BLaER1 (cell line): ENCODE data around the gene NKTR.

Experiments used
- H3K27ac ChIP-seq: shearing (Covaris generic); formaldehyde crosslinking; 2 replicates; pipeline ENCODE4 v1.8.1; 2022
- H3K27me3 ChIP-seq: shearing (Covaris generic); formaldehyde crosslinking; 2 replicates; pipeline ENCODE4 v1.8.1; 2022
- H3K36me3 ChIP-seq: shearing (Covaris generic); formaldehyde crosslinking; 2 replicates; pipeline ENCODE4 v1.8.1; 2022
- H3K4me1 ChIP-seq: shearing (Covaris generic); formaldehyde crosslinking; 2 replicates; pipeline ENCODE4 v1.8.1; 2022
- H3K4me2 ChIP-seq: shearing (Covaris generic); formaldehyde crosslinking; 2 replicates; pipeline ENCODE4 v1.8.1; 2022
- H3K4me3 ChIP-seq: shearing (Covaris generic); formaldehyde crosslinking; 2 replicates; pipeline ENCODE4 v1.8.1; 2022
- H3K9ac ChIP-seq: shearing (Covaris generic); formaldehyde crosslinking; 2 replicates; pipeline ENCODE4 v1.8.1; 2022
- H3K9me3 ChIP-seq: shearing (Covaris generic); formaldehyde crosslinking; 2 replicates; pipeline ENCODE4 v1.8.1; 2022
- H4K20me1 ChIP-seq: shearing (Covaris generic); formaldehyde crosslinking; 2 replicates; pipeline ENCODE4 v1.8.1; 2022
- Cebpa-rat ChIP-seq: shearing (Covaris generic); IDR thresholded peaks from 2 replicates; pipeline ENCODE4 v1.8.1; 2022

The NKTR gene

DNA sequence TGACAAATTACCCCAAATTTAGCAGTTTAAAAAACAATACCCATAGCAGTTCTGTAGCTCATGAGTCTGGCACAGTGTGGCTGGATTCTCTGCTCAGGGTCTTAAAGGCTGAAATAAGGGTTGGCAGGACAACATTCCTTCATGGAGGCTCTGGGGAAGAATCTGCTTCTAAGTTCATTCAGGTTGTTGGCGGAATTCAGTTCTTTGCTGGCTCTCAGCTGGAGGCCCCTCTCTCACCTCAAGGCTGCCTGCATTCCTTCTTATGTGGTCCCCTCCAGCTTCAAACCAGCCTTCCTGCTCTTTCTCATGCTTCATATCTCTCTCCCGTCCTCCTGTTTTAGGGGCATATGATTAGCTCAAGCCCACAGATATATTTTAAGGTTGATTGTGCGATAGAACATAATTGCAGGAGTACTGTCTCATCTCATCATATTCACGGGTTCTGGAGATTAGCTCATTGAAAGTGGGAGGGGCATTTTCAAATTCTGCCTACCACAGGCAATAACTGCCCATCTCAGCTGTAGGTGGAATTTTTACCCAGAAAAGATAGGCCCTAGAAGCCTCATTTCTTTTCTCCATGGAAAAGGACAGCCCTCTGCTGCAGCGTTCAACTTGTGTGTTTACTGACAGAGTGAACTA is 47.5 kb downstream of the NKTR start:
- no peak overlapping the region for H3K9ac ChIP-seq
- TF ChIP-seq Cebpa-rat: no peak
- H4K20me1 ChIP-seq: peaks cover 57% of the 10 kb centered on the region
- H3K4me2 ChIP-seq: no peak overlapping the region
- no peaks in the 10 kb centered on the region for H3K27me3 ChIP-seq
- H3K4me1 ChIP-seq: peaks cover 28% of the 10 kb centered on the region
- H3K27ac ChIP-seq: no peak overlapping the region
- H3K36me3 ChIP-seq: peaks cover 80% of the 10 kb centered on the region
- no peak overlapping the region for H3K4me3 ChIP-seq
- no peaks in the 10 kb centered on the region for H3K9me3 ChIP-seq

DNA sequence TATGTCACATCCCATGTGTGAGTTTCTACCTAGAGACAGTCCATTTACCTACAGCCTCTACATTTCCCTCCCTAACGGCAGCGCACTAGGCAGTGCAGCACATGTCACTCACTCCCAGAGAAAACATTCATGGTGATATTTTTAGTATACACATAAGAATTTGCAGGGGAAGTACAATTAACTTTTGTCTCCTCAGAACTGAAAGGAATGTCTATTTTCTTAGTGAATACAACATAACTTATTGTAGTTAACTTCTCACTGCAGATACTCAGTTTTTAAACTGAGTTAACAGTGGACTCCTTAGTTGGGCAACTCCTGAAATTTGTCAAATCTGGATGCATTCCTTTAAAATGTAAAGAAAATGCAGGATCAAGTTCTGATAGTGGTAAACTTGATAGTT is 48.5 kb downstream of the NKTR start:
- Histone ChIP-seq H3K9me3 (no peaks in the 10 kb centered on the region), H3K27me3 (no peaks in the 10 kb centered on the region), H3K9ac (no peak overlapping the region), H3K27ac (no peak overlapping the region), H3K4me2 (no peak overlapping the region), H3K4me3 (no peak overlapping the region), H3K4me1 (peaks cover 37% of the 10 kb centered on the region), H4K20me1 (peaks cover 57% of the 10 kb centered on the region), H3K36me3 (peaks cover 70% of the 10 kb centered on the region)
- no peak for TF ChIP-seq Cebpa-rat

DNA sequence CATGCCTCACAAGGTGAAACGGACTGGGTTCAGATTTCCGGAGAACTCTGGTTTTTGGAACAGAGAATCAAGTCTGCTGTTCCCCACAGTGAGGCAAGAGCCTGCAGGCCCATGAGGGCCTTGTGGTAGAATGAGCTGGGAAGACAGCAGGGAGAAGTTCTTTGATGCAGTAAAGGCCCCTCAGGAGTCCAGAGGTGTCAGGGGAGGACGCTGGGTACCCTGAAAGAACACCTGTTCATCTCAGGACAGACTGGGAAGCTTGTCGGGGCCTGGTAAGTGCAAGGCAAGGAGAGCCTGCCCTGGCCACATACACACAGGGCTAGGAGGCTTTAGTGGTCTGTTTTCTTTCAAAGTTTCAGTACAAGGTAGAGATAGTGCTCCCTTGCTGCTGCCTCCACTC is 49.3 kb downstream of the NKTR start:
- Histone ChIP-seq H3K27ac (no peak overlapping the region), H3K36me3 (peaks cover 62% of the 10 kb centered on the region), H3K9me3 (no peaks in the 10 kb centered on the region), H4K20me1 (peaks cover 52% of the 10 kb centered on the region), H3K27me3 (no peaks in the 10 kb centered on the region), H3K4me3 (no peak overlapping the region), H3K4me1 (peaks cover 40% of the 10 kb centered on the region), H3K9ac (no peak overlapping the region), H3K4me2 (no peak overlapping the region)
- TF ChIP-seq Cebpa-rat: no peak

DNA sequence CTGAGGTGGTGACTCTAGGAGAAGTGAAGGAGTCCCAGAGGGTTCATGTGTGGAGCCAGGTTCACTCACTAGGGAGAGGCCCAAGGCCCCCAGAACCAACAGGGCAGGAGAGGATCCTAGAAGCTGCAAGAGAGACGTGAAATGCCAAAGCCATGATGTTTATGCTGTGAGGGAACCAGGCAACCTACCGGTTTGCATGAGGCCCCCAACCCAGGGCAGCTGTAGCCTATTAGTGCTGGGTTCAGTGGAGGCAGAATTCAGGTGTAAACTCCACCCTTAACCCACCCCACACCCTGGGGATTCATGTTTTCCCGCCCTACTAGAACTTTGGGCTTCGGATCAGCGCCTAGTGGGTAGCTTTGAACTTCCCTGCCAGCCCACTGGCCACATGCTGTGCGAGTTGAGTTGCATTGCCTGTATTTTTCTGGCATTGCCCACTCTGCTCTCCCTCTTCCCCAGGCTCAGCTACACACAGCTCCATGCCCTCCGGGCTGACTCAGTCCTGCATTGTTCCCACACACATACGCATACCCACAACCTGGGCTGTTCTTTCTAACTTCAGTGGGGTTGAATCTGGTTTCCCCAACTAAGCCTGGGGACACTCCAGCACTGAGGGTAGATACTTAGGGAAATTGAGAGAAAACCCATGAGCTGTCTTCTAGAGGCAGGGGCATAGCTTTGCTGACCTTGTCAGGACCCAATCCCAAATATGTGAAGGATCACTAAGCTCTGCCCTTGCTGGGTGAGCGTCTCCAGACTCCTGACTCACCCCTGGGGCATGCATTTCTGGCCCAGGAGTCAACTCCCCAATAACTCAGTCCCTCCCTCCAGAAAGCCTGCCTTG is 51.0 kb downstream of the NKTR start:
- Histone ChIP-seq H3K9me3 (no peaks in the 10 kb centered on the region), H3K27ac (peak overlapping the region; percentile 96), H3K4me1 (peaks cover 57% of the 10 kb centered on the region), H3K4me3 (no peak overlapping the region), H3K4me2 (peak overlapping the region; percentile 100), H3K36me3 (peaks cover 45% of the 10 kb centered on the region), H3K9ac (peak overlapping the region; percentile 93), H3K27me3 (no peaks in the 10 kb centered on the region), H4K20me1 (peaks cover 50% of the 10 kb centered on the region)
- no peak for TF ChIP-seq Cebpa-rat

DNA sequence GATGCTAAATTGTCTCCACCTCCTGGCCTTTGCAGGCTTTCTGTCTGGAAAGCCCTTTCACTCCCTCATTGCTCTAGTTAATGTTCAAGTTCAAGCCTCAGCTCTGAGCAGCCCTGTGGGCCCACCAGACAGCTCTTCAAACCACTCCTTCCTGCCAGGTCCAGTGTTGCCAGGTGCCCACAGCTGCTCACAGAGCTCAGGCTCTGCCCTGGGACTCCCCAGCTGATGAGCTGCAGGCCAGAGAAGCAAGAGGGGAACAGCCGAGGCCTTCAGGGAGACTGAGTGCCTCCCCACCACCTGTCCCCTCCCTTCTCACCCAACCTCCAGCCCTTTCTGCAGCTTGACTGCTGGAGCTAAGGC is 51.7 kb downstream of the NKTR start:
- Histone ChIP-seq H3K4me3 (peak overlapping the region; percentile 90), H3K4me1 (peaks cover 58% of the 10 kb centered on the region), H3K36me3 (peaks cover 37% of the 10 kb centered on the region), H3K9ac (peak overlapping the region; percentile 93), H3K9me3 (no peaks in the 10 kb centered on the region), H3K27me3 (no peaks in the 10 kb centered on the region), H3K27ac (peak overlapping the region; percentile 96), H3K4me2 (peak overlapping the region; percentile 100), H4K20me1 (peaks cover 44% of the 10 kb centered on the region)
- no peak for TF ChIP-seq Cebpa-rat

DNA sequence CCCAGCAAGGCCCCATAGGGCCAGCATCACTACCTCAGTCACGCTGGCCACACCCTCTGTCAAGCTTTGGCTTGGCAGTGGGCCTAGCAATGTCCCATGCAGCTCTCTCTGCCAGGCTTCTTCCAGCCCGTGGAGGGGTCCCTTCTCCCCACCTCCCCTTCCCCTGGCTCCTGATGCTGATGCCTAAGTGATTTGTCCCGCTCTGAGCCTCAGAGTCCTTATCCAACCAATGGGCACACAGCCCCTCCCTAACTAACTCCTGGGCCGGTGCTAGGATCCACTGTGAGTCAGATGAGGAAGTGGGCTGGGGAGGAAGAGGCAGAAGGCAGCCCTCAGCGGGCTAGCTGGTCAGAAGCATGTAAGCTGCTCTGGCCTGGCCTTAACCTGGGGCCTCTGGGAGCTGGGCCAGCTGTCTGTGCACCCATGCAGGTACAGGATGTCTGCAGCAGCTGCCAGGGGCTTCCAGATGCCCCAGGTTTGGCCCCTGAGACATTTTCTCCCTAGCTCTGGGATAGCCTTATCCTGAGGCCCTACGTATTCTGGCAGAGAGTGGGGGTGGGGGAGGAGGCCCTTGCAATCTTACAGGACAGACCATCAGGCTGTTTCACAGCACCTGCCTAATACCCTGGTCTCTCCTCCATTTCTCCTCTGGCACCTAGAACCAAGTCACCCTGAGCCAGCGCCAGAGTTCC is 52.3 kb downstream of the NKTR start:
- peak overlapping the region; percentile 96 for H3K27ac ChIP-seq
- peak overlapping the region; percentile 93 for H3K9ac ChIP-seq
- no peaks in the 10 kb centered on the region for H3K27me3 ChIP-seq
- H3K4me1 ChIP-seq: peaks cover 63% of the 10 kb centered on the region
- peaks cover 32% of the 10 kb centered on the region for H3K36me3 ChIP-seq
- peaks cover 39% of the 10 kb centered on the region for H4K20me1 ChIP-seq
- H3K9me3 ChIP-seq: no peaks in the 10 kb centered on the region
- H3K4me3 ChIP-seq: peak overlapping the region; percentile 90
- no peak for TF ChIP-seq Cebpa-rat
- H3K4me2 ChIP-seq: peak overlapping the region; percentile 100

DNA sequence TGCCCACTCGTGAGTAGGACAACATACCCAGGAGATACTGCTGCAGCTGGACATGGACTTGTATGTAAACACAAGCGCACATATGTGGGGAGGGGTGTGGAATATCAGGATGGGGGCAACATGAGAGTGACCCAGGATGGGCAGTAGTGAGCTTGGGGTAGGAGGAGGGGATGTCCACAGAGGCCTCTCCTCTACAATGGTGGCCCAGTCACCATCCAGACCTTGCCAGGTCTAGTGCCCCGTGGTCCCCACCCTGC is 52.7 kb downstream of the NKTR start:
- Histone ChIP-seq H3K4me3 (peak overlapping the region; percentile 90), H3K9ac (peak overlapping the region; percentile 93), H3K4me2 (peak overlapping the region; percentile 100), H3K27me3 (no peaks in the 10 kb centered on the region), H3K9me3 (no peaks in the 10 kb centered on the region), H3K27ac (peak overlapping the region; percentile 96), H3K36me3 (peaks cover 27% of the 10 kb centered on the region), H4K20me1 (peaks cover 34% of the 10 kb centered on the region), H3K4me1 (peaks cover 68% of the 10 kb centered on the region)
- no peak for TF ChIP-seq Cebpa-rat

DNA sequence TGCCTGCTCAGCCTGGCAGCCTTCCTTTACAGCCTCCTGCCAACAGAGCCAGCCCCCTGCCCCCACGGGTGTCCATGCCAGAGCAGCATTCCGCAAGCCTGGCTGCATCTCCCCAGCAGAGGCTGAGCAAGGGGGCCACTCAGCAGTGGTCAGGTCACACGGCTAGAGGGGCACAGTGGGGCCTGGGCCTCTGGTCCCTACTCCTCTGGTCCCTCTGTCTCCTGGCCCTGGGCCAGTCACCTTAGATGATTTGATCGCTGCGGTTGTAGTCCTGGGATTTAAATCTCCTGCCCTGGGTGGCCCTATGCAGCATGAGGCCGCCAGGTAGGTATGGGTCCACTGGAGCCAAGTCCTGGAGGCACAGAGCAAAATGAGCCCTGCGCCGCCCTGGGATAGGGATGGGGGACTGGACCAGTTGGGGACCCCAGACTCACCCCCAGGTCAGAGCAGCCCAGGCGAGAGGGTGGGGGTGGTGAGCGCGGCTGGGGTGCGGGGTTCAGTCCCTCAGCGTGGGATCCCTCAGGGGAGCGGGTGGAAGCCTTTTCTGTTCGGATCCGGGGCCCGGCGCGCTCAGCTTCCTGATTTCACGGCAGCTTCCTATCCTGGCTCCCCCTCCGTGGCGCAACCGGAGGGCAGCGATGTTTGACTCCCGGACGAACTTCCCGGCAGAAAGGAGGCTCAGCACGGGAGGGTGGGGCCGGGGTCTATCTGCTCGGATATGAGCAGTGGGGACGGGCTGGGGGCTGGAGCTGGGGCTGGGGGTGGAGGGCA is 53.3 kb downstream of the NKTR start, which contains the start of gene ZBTB47:
TSS of gene ZBTB47 (plus strand) at position 138 of the 771 bp plus-strand sequence. CDS start 4,659 bp downstream, outside the sequence.
- peak within 1 kb of the TSS; percentile 100 for H3K4me2 ChIP-seq
- H3K9ac ChIP-seq: peak within 1 kb of the TSS; percentile 93
- peak within 1 kb of the TSS; percentile 90 for H3K4me3 ChIP-seq
- H3K27me3 ChIP-seq: no peaks in the 10 kb centered on the region
- H3K9me3 ChIP-seq: no peaks in the 10 kb centered on the region
- H3K27ac ChIP-seq: peak within 1 kb of the TSS; percentile 96
- peaks cover 30% of the 10 kb centered on the region for H4K20me1 ChIP-seq
- H3K4me1 ChIP-seq: peaks cover 73% of the 10 kb centered on the region
- no peak for TF ChIP-seq Cebpa-rat
- H3K36me3 ChIP-seq: peaks cover 26% of the 10 kb centered on the region

DNA sequence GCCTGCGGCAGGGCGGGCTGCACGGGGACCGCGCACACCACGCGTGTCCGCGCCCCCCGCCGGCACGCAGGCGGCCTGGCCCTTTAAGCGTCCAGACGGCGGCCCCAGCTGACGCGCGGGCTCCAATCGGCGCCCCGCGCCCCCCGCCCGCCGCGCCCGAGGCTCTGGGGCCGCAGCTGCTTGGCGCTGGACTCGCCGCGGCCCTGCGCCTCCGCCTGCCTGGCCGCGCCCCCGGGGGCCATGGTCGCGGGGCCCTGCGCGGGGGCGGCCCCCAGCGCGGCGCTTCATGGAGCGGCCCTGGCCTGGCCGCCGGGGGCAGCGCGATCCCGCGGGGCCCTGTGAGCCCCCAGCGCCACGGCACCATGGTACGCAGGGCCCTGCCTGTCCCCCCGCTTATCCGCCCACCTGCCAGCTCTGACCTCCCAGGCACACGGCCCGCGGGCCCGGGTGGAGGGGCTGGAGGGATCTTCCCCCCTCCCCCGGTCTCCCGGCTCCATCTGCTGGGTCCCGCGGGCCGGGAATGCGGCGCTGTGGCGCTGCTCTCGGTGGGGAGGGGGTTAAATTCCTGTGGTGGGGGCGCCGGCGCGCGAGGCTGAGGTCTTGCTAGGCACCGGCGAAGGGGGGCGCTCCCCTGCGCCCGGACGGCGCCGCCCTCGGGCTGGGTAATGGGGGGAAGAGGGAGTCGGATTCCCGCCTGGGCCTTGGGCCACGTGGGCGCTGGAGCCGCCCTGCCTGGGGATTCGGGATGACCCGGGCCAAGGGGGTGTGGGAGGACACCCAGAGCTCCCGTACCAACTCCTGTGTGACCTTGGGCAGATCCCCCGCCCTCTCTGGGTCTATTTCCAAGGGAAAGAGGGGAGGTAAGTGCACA is 54.1 kb downstream of the NKTR start:
- Histone ChIP-seq H3K27me3 (no peaks in the 10 kb centered on the region), H3K36me3 (peaks cover 19% of the 10 kb centered on the region), H3K9me3 (no peaks in the 10 kb centered on the region), H3K4me3 (peak overlapping the region; percentile 90), H3K4me1 (peaks cover 80% of the 10 kb centered on the region), H3K9ac (peak overlapping the region; percentile 93), H4K20me1 (peaks cover 25% of the 10 kb centered on the region), H3K4me2 (peak overlapping the region; percentile 100), H3K27ac (peak overlapping the region; percentile 96)
- no peak for TF ChIP-seq Cebpa-rat
